ENCODE measurements around the gene NUDT1.
"Not testable (repeated sequence)": the region's sequence is repeated elsewhere in the genome, so short reads cannot be mapped to it uniquely, and the experiment has no call there.

NUDT1 gene

DNA sequence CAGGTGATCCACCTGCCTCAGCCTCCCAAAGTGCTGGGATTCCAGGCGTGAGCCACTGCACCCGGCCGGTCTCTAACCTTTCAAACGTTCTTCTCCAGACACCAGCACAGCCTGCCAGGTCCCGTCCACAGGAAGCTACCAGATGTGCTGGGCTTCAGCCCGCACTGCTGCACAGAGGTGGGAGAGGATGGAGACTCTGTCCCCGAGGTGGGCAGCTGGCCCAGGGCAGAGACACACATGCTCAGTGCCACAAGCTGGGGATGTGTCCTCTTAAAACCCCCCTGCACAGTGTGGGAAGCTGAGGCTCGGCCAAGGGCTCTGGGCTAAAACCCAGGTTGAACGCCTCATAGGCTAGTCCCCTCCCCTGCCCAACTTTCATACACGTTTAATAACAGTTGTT is 9.4 kb downstream of the NUDT1 start:
- no peak for DNase-seq

DNA sequence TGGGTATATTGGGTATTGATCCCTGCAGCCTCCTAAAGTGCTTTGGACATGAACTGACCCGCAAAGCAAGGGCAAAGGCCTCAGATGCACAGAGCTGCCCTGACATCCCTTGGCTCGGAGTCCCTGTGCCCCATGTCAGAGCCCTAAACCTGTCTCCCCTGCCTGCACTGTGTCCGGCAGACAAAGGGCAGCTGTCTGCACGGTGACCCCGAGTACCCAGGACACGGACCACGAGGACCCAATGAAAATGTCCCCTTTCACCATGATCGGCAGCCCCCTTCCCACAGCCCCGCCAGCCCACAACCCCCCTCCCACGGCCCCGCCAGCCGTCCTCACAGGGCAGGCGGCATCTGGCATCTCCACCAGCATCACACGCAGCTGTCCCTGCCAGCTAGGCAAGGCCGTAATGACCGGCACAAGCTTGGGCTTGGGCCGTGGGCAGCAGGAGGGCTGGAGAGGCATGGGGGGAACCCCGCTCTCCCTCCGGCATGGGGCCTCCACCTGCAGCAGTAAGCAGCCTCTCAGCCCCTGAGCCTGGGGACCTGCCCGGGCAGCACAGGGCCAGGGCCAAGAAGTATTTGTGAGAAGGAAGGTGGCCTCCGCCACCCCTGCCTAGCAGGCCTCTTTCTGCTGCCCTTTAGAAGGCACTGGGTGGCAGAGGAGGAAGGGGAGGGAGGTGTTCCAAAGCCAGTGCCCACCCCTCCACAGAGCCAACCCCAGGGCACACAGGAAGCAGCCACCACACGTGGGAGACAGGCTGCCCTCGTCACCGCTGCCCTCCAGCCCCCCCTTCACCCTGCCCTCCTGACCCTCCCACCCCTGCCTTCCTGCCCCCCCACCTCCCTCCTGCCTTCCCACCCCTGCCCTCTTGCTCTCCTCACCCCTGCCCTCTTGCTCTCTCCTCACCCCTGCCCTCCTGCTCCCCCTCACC is 10.1 kb downstream of the NUDT1 start:
- DNase-seq, result no peak

DNA sequence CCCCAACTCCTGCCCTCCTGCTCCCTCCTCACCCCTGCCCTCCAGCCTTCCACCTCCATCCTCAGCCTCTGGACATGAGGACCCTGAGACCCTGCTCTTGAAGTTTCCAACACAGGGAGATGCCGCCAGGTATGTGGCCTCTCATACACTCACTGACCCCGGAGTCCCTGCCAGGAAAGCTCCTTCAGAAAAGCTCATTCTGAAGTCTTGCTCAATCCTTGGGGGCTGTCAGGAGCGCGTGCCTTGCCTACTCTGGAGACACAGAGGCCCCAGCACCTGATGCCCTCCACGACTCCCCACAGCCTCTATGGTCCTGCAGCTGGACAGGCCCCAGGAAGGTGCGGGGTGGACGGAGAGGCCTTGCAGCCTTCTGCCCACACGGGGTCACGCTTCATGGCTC is 11.0 kb downstream of the NUDT1 start:
- no peak for DNase-seq

DNA sequence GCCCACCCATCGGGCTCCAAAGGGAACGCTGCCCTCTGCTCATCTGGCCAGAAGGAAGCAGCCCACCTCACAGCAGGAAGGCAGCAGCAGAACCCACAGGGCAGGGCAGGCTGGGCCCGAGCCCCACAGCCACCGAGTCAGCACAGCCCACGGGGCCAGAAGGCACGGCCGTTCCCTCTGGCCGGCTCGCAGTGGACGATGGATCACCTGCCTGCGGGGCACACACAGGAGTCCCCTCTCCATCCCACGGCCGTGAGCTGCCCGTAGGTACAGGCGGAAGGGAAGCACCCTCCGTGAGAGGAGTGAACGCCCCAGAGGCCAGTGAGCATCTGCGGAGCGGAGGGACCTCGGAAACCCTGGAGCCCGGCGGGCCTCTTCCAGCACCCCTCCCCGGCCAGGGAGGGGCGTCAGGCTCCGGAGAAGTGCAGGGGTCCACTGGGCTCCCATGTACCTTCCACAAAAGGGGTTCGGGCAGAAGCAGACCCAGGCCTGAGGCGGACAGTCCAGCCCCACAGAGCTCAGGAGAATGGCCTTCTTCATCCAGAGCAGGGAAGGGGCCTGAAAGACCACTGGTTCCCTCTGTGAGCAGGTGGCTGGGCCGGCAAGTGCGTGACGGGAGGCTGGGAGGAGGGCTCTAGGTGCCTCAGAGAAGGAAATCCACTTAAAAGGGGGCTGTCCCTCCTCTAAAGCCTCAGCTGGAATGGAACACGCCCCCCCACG is 11.7 kb downstream of the NUDT1 start:
- DNase-seq, result no peak

DNA sequence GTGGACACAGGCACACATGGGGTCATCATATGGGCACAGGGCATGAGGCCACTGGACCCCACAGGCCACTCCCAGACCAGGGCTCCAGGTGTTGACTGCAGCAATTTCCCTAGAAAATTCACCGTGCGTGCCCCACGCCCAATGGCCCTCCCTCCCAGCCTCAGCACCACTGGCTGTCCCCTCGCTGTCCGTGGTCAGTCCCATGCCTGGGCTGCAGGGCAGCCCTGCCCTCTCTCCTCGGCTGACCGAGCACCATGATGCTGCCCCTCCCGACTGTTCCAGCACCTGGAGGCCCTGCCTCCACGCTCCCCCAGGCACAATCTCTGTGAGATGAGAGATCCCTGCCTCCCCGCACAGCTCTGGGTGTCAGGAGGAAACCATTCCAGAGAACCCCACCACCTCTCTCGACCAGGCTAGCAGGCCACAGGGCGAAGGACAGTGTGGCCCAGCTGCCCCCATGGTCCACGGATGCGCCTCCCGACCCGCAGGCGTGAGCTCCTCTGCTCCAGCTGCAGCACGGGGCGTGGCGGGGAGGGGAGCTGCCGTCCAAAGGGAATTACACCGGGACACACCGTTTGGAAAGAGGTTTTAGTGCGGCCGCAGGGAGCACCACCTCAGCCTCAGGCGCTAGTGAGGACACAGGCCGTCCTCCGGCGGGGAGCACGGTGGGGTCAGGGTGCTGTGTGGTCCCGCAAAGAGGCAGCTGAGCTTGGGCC is 12.6 kb downstream of the NUDT1 start:
- no peak for DNase-seq

DNA sequence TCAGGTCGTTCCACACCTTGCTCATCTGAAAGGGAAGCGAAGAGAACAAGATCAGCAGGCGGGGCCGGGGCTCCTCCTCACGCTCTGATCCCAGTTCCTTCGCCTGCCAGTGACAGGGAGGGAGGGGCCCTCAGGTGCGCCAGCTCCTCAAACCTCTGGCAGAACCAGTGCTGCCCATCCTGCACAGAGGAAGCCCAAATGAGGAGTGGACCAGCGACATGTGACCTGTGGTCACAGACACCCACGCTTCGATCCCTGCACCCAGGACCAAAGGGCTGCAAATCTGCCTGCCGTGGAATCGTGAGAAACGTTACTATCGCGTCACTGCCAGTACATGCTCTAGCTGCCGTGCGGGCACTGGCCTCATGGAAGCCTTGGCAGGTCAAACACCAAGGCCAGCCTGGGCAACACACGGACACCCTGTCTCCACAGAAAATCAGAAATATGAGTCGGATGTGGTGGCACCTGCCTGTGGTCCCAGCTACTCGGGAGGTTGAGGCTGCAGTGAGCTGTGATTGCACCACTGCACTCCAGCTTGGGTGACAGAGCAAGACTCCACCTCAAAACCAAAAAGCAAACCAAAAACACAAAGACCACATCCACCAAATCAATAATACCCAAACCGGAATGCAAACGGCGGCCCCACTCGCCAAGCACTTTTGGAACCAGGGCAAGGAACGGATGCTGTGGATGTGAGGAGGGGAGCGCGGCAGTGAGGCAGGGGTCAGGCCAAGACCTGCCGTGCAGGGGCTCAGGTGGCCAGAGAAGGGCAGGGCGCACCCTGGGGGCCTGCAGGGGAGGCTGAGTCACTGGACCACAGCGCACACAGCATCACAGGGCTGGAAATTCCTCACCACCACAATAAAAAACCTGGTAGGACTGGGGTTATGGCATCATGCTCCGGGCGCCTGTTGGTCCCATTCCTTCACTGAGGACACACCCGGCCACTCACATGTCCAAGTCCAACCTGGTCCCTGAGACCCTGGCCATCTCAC is 13.4 kb downstream of the NUDT1 start:
- no peak for DNase-seq

DNA sequence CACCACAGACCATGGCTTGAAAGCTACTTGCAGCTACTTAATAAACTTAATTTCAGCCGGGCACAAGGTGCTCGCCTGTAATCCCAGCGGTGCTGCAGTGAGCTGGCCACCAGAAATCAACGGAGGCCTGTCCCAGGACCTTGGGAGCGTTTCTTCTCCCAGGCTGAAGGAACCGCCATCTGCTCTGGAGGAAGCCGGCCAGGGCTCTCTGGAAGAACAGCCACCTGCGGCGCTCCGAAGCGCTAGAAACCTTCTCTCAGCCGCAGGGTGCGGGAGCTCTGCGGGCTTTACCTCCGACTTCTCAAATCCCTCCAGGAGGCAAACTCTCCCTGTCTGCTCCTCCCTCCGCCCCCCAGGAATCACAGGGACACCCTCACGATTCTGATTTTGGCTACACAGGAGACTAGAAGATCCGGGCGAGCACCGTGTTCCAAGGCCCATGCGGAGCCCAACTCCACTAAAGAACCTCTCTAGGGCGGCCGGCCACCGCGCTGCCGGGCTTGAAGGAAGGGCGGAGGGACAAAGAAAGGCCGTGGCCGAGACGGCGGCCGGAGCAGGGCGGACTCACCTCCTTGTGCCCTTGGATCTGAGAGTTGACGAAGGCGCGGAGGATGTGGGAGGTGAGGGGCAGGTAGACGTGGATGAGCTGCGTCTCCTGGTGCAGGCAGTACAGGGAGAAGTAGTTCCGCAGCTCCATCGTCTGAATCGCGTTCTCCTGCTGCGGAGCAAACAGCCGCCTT is 14.4 kb downstream of the NUDT1 start:
- no peak for DNase-seq

DNA sequence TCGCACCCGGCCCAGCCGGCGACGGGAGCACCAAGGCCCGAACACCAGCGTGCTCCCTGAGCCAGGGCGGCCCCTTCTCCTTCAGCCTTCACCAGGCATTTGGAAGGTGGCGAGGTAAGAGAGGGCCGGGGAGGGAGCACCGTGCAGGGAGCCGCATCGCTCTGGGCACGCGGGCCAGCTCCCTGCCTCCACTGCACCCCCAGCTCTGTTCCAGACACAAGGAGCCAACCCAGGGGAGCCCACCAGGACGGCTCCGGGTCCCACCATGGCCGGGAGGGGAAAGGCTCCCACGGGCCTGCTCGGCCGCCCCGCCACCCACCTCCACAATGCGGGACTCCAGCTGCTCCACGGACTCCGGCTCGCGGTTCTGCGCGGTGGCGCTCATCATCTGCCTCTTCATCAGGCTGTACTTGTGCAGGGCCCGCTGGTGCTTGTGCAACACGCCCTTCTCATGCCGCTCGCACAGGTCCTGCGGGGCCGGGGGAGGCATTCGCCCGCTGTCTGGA is 15.1 kb downstream of the NUDT1 start:
- DNase-seq, result no peak

DNA sequence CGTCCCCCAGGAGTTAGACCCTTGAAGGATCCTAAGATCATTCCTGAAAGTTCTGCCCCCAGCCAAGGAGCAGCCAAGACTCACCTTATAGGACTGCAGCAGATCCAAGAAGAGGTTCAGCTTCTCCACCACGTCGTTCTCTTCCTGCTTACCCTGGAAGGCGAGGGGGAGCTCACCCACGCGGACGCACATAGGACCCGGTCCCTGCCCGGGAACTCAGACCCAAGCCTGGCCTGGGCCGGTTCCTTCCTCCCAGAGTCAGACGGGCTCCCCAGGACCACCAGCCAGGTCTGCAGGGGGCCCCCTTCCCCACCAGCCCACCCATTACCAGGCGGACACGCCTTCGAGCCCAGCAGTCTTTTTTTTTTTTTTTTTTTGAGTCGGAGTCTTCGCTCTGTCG is 15.6 kb downstream of the NUDT1 start:
- DNase-seq, result no peak

DNA sequence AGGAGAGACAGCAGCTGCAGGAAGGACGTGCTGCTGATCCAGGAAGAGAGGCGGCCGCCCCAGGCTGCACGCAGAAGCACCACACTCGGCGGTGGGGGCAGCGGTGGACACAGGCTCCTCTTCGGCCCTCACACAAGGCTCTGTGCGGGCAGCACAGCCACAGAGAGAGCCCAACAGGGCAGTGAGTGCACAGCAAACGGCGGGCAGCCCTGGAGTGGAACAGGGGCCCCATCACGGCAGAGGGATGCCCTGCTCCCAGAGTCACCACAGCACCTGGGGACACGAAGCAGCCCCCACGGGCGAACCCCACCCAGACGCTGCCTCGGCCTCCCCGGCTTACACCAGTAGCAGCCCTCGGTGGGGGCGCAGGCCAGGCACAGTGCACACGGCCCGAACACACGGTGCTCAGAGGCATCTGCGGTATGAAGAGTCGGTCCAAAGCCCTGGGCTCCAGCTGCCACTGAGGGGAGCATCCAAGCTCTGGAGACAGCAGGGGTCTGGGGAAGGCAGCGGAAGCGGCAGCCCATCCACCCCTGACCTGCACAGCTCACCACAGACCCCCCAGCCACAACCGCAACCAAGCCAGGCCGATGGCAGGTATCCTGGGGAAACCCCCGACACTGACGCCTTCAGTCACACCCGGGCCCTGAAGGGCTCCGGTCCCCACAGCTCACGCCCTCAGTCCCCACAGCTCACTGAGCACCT is 16.8 kb downstream of the NUDT1 start:
- no peak for DNase-seq

DNA sequence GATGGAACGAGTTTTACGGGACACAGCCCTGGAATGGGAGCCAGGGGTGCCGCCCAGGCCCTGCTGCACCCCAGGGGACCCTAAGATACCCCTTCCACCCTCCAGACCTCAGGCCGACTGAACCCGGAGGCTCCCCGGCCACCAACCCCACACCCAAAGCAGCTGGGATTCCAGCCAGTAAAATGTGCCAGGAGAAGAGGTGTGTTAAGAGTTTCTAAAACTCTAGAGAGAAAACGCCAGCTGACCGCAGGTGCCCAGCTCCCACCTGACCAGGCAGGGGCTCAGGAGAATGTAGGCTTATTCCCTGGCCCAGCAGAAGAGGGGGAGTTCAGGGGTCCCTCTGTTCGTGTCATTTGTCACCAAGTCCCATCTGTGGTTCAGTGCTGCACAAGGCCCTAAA is 17.5 kb downstream of the NUDT1 start:
- DNase-seq, result no peak

DNA sequence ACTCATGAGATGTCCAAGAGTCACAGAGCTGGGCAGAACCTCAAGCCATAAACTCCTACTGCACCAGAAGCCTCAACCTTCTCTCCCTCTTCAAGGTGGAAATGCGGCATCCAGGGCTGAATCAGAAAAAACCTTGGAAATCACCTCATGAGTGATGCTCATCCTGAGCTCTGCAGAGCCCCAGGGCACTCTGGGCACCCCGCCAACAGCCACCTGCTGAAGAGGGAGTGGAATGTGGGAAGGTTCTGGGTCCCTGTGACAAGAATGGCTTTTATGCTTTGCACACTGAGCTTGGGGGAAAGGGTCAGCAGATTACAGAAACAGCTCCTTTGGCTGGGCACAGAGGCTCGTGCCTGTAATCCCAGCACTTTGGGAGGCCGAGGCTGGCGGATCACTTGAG is 18.8 kb downstream of the NUDT1 start:
- no peak for DNase-seq

DNA sequence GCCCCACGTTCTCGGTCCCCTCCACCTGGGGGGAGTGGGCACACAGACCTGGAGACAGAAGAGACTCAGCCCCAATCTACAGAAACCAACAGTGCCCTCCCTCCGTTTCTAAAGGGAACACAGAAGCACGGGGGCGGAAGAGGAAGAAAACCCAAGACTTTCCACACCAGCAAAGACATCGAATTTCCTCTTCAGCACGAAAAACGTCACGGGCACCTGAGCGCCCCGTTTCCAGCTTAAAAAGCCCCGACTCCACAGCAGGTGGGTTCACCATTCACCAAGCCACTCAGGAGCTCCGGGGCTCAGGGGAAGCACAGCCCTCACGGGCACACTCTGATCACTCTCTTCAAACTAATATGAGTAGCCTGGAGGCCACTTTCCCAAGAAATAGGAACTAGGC is 19.6 kb downstream of the NUDT1 start:
- no peak for DNase-seq

DNA sequence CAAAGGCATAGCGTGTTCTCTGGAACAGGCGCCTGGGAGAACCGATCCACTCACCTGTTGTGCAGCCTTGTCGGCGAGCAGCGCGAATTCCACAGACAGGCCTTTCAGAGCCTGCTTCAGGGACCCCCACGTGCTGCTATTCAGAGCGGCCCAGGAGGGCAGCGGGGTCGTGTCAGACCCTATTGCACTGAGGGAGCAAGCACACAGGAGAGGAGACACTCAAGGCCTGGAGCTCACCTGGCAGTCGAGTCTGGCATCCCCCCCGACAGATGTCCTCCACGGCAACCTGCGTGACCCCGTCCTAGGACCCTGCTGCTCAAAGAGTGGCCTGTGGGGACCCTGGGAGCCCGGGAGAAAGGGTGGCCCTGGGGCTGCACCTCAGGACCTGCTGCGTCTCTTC is 21.1 kb downstream of the NUDT1 start:
- no peak for DNase-seq

DNA sequence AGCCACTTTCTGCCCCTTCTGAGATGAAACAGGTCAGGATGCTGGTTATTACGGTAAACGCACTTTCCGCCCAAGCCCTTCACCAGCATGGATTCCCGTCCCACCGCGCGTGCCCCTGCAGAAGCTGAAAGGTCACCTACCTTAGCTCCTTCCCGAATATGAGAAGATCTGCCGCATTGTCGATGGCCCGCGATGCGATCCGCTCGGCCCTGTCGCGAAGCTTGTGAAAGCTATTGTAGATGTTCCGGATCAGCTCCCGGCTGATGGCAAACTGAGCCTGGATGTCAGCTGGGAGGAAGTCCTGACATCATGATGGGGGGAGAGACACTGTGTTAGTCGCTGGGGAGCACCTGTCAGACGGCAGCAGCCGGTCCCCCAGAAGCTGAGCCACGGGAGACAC is 22.1 kb downstream of the NUDT1 start:
- no peak for DNase-seq

DNA sequence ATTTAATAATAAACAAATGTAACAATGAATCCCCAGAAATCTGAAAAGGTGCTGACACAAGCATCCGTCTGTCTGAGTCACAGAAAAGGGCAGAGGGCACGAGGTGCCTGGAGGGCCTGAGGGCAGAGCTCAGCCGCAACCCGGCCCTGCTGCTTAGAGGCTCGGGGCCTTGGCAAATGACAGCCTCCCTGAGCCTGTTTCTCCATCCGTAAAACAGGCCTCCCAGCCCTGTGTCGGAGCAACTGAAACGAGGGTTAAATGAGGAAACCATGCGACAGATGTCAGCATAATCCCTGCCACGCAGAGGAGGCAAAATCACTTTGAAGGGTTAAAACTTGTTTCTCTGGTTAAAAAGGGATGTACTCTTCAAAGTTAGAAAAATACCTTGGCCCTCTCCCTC is 24.9 kb downstream of the NUDT1 start:
- DNase-seq, result no peak

DNA sequence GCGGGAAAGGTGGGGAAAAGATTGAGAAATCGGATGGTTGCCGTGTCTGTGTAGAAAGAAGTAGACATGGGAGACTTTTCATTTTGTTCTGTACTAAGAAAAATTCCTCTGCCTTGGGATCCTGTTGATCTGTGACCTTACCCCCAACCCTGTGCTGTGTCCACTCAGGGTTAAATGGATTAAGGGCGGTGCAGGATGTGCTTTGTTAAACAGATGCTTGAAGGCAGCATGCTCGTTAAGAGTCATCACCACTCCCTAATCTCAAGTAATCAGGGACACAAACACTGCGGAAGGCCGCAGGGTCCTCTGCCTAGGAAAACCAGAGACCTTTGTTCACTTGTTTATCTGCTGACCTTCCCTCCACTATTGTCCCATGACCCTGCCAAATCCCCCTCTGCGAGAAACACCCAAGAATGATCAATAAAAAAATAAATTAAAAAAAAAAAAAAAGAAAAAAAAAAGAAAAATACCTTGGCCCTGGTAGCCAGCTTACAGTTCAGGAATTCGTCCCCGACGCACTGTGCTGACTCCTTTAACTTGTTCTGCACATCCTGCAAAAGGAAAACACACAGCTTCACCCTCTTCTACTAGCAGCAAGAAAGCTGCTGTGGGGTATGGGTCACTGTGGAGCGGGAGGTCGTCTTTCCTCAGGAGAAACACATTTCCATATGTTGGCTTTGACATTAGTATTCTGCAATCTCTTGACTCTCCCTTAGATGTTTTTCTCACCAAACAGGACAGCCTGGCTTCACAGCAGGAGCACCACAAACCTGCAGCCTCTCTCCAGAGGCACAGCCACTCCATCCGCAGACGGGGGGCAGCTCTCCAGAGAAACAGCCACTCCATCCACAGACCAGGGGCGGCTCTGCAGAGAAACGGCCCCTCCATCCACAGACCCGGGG is 27.3 kb downstream of the NUDT1 start:
- not testable (repeated sequence) for DNase-seq

DNA sequence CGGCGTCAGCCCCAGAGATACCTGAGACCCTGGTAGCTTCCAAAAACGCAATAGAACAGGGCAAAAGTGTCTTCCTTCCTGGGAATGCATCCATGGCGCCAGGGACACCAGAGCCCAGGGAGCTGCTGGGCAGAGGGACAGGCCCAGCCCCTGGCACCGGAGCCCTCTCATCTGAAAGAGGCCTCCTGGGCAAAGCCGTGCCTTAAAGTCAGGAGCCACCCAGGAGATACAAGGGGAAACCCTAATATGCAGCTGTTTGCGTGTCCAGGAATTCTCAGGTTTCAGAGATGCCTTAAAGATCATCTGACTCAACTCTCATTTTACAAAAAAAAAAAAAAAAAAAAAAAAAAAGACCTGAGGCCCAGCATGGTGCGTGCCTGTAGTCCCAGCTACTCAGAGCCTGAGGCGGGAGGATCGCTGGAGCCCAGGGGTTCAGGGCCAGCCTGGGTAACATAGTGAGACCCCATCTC is 28.0 kb downstream of the NUDT1 start:
- DNase-seq, result no peak

DNA sequence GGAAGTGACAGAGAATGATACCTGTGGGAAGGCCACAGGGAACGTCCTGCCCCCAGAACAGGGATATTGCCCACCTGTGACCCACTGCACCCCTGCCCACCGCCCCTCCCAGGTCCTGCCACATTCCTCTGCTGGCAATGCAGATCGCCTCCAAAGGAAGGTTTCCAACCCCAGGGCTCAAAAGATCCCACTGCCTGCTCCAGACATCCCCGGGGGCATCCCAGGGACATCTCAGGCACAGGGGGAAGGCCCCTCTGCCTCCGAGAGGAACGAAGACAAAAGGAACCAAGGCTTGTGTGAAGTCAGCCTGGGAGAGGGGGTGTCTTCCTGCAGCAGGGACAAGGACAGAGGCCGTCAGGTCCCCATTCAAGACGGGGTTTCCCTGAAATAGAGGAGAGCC is 28.5 kb downstream of the NUDT1 start:
- DNase-seq, result no peak
